Activated CD8-positive, alpha-beta T cell treated with anti-CD3 and anti-CD28 coated beads for 36 hours (primary cell): ENCODE results near the gene GRIPAP1. TPM values are rescaled to one million over a fixed set of nuclear protein-coding genes. Genes with fewer than 3 reads are reported as not detected.

ENCODE experiments used
- ATAC-seq: fragments of 200-7000 bp; cut with Tn5 transposase; one replicate; pipeline ENCODE4 v1.10.0; 2021; ENCODE audit warnings: mild to moderate bottlenecking, moderate library complexity
- CTCF ChIA-PET: fragments of 350-600 bp; sonication (Branson Sonifier 250); formaldehyde crosslinking; loops from one replicate; lab custom pipeline; 2021; ENCODE audit warnings: antibody characterized with exemption; lab: Charles Lee
- POLR2A ChIA-PET: fragments of 350-600 bp; sonication (Branson Sonifier 250); formaldehyde crosslinking; loops from one replicate; lab custom pipeline; 2021; ENCODE audit warnings: antibody characterized with exemption; lab: Charles Lee
- DNase-seq: peaks from one replicate; pipeline ENCODE4 v3.0.0-alpha.2; 2020
- H3K27ac Mint-ChIP-seq: one replicate; pipeline ENCODE4 v1.8.0; 2021; ENCODE audit warnings: mild to moderate bottlenecking, mixed read lengths
- H3K27me3 Mint-ChIP-seq: one replicate; pipeline ENCODE4 v1.8.0; 2021; ENCODE audit warnings: mixed read lengths
- H3K36me3 Mint-ChIP-seq: one replicate; pipeline ENCODE4 v1.8.0; 2021; ENCODE audit warnings: low read depth, mixed read lengths
- H3K4me1 Mint-ChIP-seq: one replicate; pipeline ENCODE4 v1.8.0; 2021; ENCODE audit warnings: low read depth, mixed read lengths
- H3K4me3 Mint-ChIP-seq: one replicate; pipeline ENCODE4 v1.8.0; 2021; ENCODE audit warnings: mild to moderate bottlenecking, moderate library complexity, mixed read lengths
- H3K9me3 Mint-ChIP-seq: one replicate; pipeline ENCODE4 v1.8.0; 2021; ENCODE audit warnings: mixed read lengths
- intact Hi-C: fragments of 100-400 bp; cut with micrococcal nuclease; formaldehyde crosslinking; loops from one replicate; pipeline ENCODE4 v1.10.0; 2022
- total RNA-seq, 2 experiments: library from RNA; stranded (reverse); gene quantifications; one replicate each; pipeline ENCODE4 v1.2.3, GENCODE V29; 2021
- TF ChIP-seq, protein P1 (sequence below): fragments of 200-600 bp; IDR thresholded peaks from one replicate; pipeline ENCODE4 v1.8.0; 2022; ENCODE audit warnings: antibody characterized with exemption, mild to moderate bottlenecking

GRIPAP1 gene
- total RNA-seq, 2 experiments from 2014 or later: 64.3 to 67.7 TPM

GRCh38 chrX:48938721-48939425, 63.2 kb downstream of the GRIPAP1 start:
- H3K9me3 Mint-ChIP-seq: no peaks in the 10 kb centered on the region
- H3K27me3 Mint-ChIP-seq: no peaks in the 10 kb centered on the region
- intact Hi-C loops: loop anchor here (5.0 kb wide), 1 partner anchor 137 kb away; the partner anchor contains the start of gene HDAC6
- POLR2A ChIA-PET: interaction anchor here (0.6 to 11.3 kb wide), 8 partner anchors 12 to 334 kb away, joined by 3 to 176 read pairs (median 13); partner anchors contain the start of genes OTUD5, PIM2, PQBP1 and SLC35A2
- peak overlapping the region; percentile 68 for H3K4me3 Mint-ChIP-seq
- ATAC-seq: peak; percentile 53
- CTCF ChIA-PET: interaction anchor here (1.0 to 1.5 kb wide), 2 partner anchors 22 to 27 kb away, joined by 3 read pairs; no protein-coding TSS in a partner anchor
- TF ChIP-seq, protein P1, sequence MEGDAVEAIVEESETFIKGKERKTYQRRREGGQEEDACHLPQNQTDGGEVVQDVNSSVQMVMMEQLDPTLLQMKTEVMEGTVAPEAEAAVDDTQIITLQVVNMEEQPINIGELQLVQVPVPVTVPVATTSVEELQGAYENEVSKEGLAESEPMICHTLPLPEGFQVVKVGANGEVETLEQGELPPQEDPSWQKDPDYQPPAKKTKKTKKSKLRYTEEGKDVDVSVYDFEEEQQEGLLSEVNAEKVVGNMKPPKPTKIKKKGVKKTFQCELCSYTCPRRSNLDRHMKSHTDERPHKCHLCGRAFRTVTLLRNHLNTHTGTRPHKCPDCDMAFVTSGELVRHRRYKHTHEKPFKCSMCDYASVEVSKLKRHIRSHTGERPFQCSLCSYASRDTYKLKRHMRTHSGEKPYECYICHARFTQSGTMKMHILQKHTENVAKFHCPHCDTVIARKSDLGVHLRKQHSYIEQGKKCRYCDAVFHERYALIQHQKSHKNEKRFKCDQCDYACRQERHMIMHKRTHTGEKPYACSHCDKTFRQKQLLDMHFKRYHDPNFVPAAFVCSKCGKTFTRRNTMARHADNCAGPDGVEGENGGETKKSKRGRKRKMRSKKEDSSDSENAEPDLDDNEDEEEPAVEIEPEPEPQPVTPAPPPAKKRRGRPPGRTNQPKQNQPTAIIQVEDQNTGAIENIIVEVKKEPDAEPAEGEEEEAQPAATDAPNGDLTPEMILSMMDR: no peak
- H3K27ac Mint-ChIP-seq: peak overlapping the region; percentile 95
- DNase-seq: peak; percentile 87
- peaks cover 87% of the 10 kb centered on the region for H3K4me1 Mint-ChIP-seq
- peaks cover 64% of the 10 kb centered on the region for H3K36me3 Mint-ChIP-seq

GRCh38 chrX:48937054-48937907, 64.8 kb downstream of the GRIPAP1 start:
- Mint-ChIP-seq H3K36me3 (peaks cover 59% of the 10 kb centered on the region), H3K27ac (peak overlapping the region; percentile 95), H3K27me3 (no peaks in the 10 kb centered on the region), H3K4me1 (peaks cover 79% of the 10 kb centered on the region), H3K4me3 (peak overlapping the region; percentile 68), H3K9me3 (no peaks in the 10 kb centered on the region)
- TF ChIP-seq, protein P1: peak; percentile 41
- CTCF ChIA-PET: interaction anchor here (0.9 to 1.7 kb wide), 7 partner anchors 8 to 107 kb away, joined by 3 to 7 read pairs (median 3); partner anchors contain the start of genes PQBP1 and TIMM17B
- DNase-seq (peak; percentile 95), ATAC-seq (peak; percentile 61)
- intact Hi-C loops: loop anchor here (1.0 to 5.0 kb wide), 2 partner anchors 18 to 135 kb away; partner anchors contain the start of genes HDAC6 and PIM2
- POLR2A ChIA-PET: interaction anchor here (0.6 to 11.3 kb wide), 9 partner anchors 10 to 63 kb away, joined by 3 to 176 read pairs (median 4); partner anchors contain the start of genes OTUD5, PIM2, PQBP1 and SLC35A2

- Mint-ChIP-seq H3K36me3 (peaks cover 52% of the 10 kb centered on the region), H3K27me3 (no peaks in the 10 kb centered on the region), H3K27ac (peak overlapping the region; percentile 95), H3K4me1 (peaks cover 71% of the 10 kb centered on the region), H3K9me3 (no peaks in the 10 kb centered on the region), H3K4me3 (peak overlapping the region; percentile 61)
- TF ChIP-seq, protein P1: no peak
- CTCF ChIA-PET: interaction anchor here (0.9 to 1.7 kb wide), 6 partner anchors 9 to 108 kb away, joined by 3 to 7 read pairs (median 3); partner anchors contain the start of genes PQBP1 and TIMM17B
- DNase-seq (no peak), ATAC-seq (no peak)
- POLR2A ChIA-PET: interaction anchor here (0.6 to 11.3 kb wide), 5 partner anchors 9 to 23 kb away, joined by 3 to 176 read pairs (median 48); partner anchors contain the start of genes OTUD5, PIM2 and SLC35A2
- intact Hi-C loops: loop anchor here (1.0 to 5.0 kb wide), 2 partner anchors 17 to 134 kb away; partner anchors contain the start of genes HDAC6 and PIM2
These were observed 65.5 kb downstream of the GRIPAP1 start for GRCh38 chrX:48936429-48937053.

DNA sequence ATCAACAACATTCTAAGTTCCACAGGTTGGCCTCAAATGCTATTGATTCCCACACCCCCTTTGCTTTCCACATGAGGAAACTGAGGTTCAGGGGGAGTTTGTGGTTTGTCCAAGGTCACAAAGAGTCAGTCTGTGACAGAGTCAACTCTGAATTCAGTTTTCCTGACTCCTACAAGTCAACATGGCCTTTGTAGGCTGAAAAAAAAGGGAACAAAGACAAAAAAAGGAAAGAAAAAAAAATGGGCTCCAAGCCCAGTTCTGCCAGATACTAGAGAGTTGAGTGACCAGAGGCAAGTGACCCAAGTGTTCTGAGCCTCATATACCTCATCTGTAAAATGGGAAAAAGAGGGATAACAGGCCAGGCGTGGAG, 66.8 kb downstream of the GRIPAP1 start:
- TF ChIP-seq, protein P1: no peak
- intact Hi-C loops: loop anchor here (5.0 kb wide), 1 partner anchor 133 kb away; the partner anchor contains the start of gene HDAC6
- Mint-ChIP-seq H3K27ac (peak overlapping the region; percentile 95), H3K36me3 (peaks cover 50% of the 10 kb centered on the region), H3K4me3 (peak overlapping the region; percentile 45), H3K27me3 (no peaks in the 10 kb centered on the region), H3K4me1 (peaks cover 62% of the 10 kb centered on the region), H3K9me3 (no peaks in the 10 kb centered on the region)
- ChIA-PET CTCF (interaction anchor here (1.1 kb wide), 1 partner anchor 16 kb away, joined by 4 read pairs; no protein-coding TSS in a partner anchor), POLR2A (interaction anchor here (1.0 to 11.3 kb wide), 3 partner anchors 14 to 21 kb away, joined by 3 to 176 read pairs (median 172); partner anchors contain the start of genes PIM2 and SLC35A2)
- no peak for ATAC-seq
- no peak for DNase-seq
